HL-60 (cell line): ENCODE results near the gene SPRR2B.

ENCODE experiments used
- DNase-seq, 2 experiments: peaks; one replicate each; pipeline ENCODE4 v3.0.0-alpha.2; 2010 to 2020; ENCODE audit warnings: low read depth in 1 of 2, low spot score in 1 of 2
- H3K27ac ChIP-seq: fragments of 250-450 bp; sonication (Bioruptor Pico); replicated peaks from 2 replicates; pipeline ENCODE4 v1.5.1; 2020; ENCODE audit warnings: mild to moderate bottlenecking, moderate library complexity
- H3K27me3 ChIP-seq: fragments of 250-450 bp; sonication (Bioruptor Pico); 2 replicates; pipeline ENCODE4 v1.5.1; 2021; ENCODE audit warnings: mild to moderate bottlenecking, moderate library complexity; ENCODE audit not compliant: insufficient read depth, poor library complexity, severe bottlenecking
- H3K4me3 ChIP-seq: replicated peaks from 2 replicates; pipeline ENCODE4 v1.5.1; 2011; ENCODE audit warnings: mild to moderate bottlenecking, control low read depth, low read length; ENCODE audit not compliant: insufficient read depth
- CTCF ChIP-seq: IDR thresholded peaks from one replicate; pipeline ENCODE4 v1.5.1; 2011; ENCODE audit warnings: low read length, control low read depth, inconsistent platforms; ENCODE audit not compliant: insufficient read depth
- GABPA ChIP-seq: IDR thresholded peaks from 2 replicates; pipeline ENCODE4 v1.6.1; 2012; ENCODE audit warnings: low read depth
- POLR2AphosphoS5 ChIP-seq: IDR thresholded peaks from 2 replicates; pipeline ENCODE4 v1.6.1; 2012; ENCODE audit warnings: low read depth
- REST ChIP-seq: IDR thresholded peaks from 2 replicates; pipeline ENCODE4 v1.6.1; 2012; ENCODE audit warnings: low read depth; ENCODE audit not compliant: insufficient replicate concordance
- SPI1 ChIP-seq: IDR thresholded peaks from 2 replicates; pipeline ENCODE4 v1.6.1; 2012; ENCODE audit warnings: low read depth, mild to moderate bottlenecking, borderline replicate concordance

SPRR2B gene

DNA sequence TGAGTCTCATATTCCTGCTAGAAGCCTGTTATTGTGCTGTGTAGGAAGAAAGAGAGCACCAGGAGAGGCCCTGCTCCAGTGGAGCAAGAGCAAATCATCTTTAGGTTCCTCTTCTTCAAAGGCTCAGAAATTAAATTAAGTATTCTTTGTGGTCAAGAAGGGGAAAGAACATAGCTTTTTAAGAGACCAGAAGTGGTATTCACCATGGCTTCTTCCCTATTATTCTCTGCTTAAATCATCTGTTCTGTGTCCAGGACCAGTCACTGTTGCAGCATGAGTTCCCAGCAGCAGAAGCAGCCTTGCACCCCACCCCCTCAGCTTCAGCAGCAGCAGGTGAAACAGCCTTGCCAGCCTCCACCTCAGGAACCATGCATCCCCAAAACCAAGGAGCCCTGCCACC lies 39.3 kb downstream of the SPRR2B start:
- H3K27me3 ChIP-seq = no peaks in the 10 kb centered on the region
- no peak overlapping the region for H3K4me3 ChIP-seq
- no peak overlapping the region for H3K27ac ChIP-seq
- no peak for DNase-seq
- TF ChIP-seq REST = no peak
- no peak for TF ChIP-seq CTCF
- no peak for TF ChIP-seq GABPA
- no peak for TF ChIP-seq SPI1
- TF ChIP-seq POLR2AphosphoS5 = no peak

DNA sequence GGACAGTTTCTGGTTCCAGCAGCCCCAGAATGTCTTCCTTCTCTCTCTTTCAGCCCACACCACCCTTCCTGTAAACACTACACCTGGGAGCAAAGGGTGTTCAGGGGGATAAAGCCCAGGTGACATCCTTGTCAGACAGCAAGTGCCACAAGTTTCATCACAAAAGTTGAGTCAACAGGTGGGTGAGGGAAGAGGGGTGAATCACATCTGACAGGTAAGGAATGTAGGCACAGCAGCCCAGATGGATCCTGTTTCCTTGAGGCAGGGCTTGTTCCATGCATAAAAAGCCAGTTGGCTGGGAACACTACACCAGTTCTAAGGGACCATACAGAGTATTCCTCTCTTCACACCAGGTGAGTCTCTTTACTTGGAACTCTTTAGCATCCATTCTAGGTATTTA lies 40.5 kb downstream of the SPRR2B start, which contains the start of gene SPRR1B:
Gene SPRR1B (plus strand): TSS at position 309 of the 400 bp plus-strand sequence. CDS start 1,143 bp downstream, outside the sequence.
- DNase-seq = no peak
- TF ChIP-seq SPI1 (no peak), CTCF (no peak), POLR2AphosphoS5 (no peak), GABPA (no peak), REST (no peak)
- Histone ChIP-seq H3K27me3 (no peaks in the 10 kb centered on the region), H3K4me3 (no peak within 1 kb of the TSS), H3K27ac (no peak within 1 kb of the TSS)

- no peak overlapping the region for H3K27ac ChIP-seq
- DNase-seq = no peak
- H3K4me3 ChIP-seq = no peak overlapping the region
- H3K27me3 ChIP-seq = no peaks in the 10 kb centered on the region
- TF ChIP-seq SPI1 = no peak
- TF ChIP-seq GABPA = no peak
- no peak for TF ChIP-seq POLR2AphosphoS5
- no peak for TF ChIP-seq CTCF
- no peak for TF ChIP-seq REST
These were observed 42.6 kb downstream of the SPRR2B start for GRCh38 chr1:153028766-153029165.
